ENCODE results near the gene CLEC12A.
"Not testable (repeated sequence)": the region's sequence is repeated elsewhere in the genome, so short reads cannot be mapped to it uniquely, and the experiment has no call there.

CLEC12A gene

DNA sequence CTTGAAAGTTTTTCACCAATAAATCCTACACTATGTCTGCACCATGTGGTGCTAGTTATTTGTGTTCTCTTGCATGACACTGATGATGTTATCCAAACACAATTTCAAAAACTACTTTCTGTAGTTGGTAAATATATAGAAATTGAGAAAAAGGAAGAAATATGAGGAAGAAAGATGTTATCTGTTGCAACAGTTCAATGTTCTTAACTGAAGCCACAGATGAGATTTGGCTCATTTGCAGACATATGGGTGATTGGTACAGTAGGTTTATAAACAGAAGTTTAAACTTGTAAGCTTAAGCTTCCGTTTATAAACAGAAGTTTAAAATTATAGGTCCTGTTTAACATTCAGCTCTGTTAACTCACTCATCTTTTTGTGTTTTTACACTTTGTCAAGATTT lies at the start of gene CLEC12A:
TSS of gene CLEC12A (plus strand) at position 229 of the 400 bp plus-strand sequence. CDS start 188 bp downstream, outside the sequence.
- no peak for DNase-seq (ENCODE audit: low read depth, low spot score)

- no peak for DNase-seq (ENCODE audit: low read depth, low spot score)
Observed at GRCh38 chr12:9922429-9922828, 48.8 kb upstream of the CLEC12A start.

DNA sequence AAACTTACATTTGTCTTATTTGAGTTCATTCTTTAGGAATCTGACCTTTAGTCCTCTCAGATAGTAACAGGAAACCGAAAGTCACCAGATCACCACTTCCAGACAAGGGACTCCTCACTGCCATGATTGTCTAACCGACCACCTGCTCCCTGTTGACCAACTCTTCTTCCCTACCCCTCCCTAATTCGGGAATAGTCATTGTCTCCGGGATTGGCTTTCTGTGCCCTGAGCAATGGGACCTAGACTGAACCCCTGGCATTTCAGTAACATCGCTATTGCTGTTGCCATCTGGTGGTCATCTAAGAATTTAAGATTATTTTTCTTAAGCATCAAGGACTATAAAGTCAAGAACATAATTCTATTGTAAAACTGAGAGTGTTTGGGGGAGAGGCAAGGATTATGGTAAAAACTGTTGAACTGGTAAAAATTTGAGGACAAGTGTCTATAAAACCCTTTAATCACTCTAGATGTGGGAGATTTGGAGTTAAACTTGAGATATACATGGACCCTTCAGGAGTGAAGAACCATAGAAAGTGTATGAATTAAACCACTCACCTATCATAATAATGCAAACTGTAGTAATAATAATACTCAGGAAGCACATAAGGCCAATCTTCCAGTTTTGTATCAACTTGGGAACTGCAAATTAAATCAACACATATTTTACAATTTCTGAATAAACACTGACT lies 45.4 kb upstream of the CLEC12A start:
- DNase-seq (ENCODE audit: low read depth, low spot score) = no peak

- DNase-seq (ENCODE audit: low read depth, low spot score) = no peak
Observed at GRCh38 chr12:9926876-9927275, 44.3 kb upstream of the CLEC12A start.

DNA sequence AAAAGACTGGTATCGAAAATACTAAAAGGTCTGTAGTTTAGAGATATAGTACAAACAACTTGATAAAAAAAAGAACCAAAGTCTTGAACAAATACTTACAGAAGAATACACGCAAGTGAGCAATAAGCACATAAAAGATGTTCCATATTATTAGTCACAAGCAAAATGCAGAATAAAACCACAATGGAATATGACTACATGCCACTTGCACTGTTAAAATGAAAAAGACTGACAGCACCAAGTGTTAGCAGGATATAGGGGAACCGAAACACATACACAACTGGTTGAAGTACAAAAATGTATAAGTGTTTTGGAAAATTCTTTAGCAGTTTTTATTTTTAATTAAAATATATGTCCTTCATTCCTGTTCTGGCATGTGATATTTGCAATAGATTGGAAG lies 42.6 kb upstream of the CLEC12A start:
- no peak for DNase-seq (ENCODE audit: low read depth, low spot score)

DNA sequence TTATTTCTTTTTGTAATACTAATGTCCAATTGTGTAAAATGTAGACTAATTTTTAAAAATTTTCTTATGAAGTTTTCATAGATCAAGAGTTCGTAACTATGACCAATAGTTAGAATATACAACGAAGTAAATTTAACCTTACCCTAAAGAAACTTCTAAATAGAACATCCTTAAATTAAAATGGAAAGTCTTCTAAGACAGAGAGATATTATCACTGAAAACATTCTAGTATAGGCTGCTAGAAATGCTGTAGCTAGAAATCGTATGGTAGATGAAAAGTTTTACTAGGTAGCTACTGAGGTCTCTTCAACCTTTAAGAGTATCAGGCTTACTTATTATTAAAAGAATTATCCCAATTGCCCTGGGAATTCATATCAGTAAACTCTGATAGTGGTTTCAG lies 40.0 kb upstream of the CLEC12A start:
- no peak for DNase-seq (ENCODE audit: low read depth, low spot score)

GRCh38 chr12:9932270-9932669 lies 38.9 kb upstream of the CLEC12A start, which contains the start of gene CLEC2A:
Gene CLEC2A (minus strand): TSS chr12:9932370. CDS start chr12:9932329, 41 bp downstream.
- no peak for DNase-seq (ENCODE audit: low read depth, low spot score)

- no peak for DNase-seq (ENCODE audit: low read depth, low spot score)
Observed at GRCh38 chr12:9933958-9934357, 37.3 kb upstream of the CLEC12A start.

DNA sequence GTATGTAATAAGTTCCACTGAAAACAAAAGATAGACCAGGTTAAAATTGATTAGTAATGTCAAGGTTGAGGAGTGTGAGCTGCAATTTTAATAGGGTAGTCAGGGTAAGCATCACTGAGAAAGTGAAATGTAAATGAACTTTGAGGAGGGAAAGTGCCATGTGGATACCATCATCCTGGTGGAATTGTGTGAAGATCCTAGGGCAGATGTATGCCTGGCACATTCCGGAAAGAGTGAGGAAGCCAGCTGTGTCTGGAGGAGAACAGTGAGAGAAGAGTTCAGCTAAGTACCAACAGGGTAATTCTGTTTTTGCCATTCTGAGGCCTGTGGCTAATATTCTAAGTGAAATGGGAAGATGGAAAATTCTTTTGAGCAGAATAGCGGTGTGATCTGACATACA lies 36.2 kb upstream of the CLEC12A start:
- DNase-seq (ENCODE audit: low read depth, low spot score) = no peak

DNA sequence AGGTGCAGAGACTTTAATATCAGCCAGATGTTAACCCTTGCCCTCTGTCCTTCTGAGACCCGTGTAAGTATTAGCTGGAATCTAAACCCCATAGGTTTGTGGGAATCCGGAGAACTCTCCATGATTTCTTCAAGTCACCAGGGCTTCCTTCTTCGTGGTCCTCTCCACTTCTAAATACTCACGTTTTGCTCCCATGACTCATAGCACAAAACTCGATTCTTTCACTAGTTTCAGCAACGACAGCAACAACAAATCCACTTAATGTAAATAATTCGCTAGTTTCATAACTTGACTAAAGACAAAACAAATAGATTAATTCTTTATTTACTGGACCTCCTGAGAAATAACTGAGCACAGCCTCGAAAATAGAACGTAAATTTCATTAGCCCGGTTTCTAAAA lies 34.6 kb upstream of the CLEC12A start:
- no peak for DNase-seq (ENCODE audit: low read depth, low spot score)

DNA sequence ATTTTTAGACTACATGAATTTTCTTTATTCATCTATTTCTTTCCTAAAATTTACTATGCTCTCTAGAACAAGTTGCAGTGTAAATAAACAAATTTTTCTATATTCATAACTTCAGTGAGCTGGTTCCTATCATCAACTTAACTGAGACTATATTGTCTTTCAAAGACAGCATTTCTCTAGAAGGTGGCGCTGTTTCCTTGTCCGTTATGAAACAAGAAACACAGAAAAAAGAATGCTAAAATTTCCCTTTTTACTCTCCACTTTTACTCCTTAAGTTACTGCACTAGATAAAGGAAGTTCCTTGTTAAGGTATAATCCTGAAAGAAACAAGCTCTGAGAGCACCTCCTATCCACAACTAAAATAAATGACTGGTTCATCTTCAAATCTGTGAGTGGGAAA lies 30.8 kb upstream of the CLEC12A start:
- DNase-seq (ENCODE audit: low read depth, low spot score) = no peak

- DNase-seq (ENCODE audit: low read depth, low spot score) = no peak
Observed at GRCh38 chr12:9941838-9942237, 29.4 kb upstream of the CLEC12A start.

GRCh38 chr12:9943240-9943639 lies 28.0 kb upstream of the CLEC12A start:
- DNase-seq (ENCODE audit: low read depth, low spot score) = no peak

GRCh38 chr12:9944391-9944790 lies 26.8 kb upstream of the CLEC12A start:
- no peak for DNase-seq (ENCODE audit: low read depth, low spot score)

DNA sequence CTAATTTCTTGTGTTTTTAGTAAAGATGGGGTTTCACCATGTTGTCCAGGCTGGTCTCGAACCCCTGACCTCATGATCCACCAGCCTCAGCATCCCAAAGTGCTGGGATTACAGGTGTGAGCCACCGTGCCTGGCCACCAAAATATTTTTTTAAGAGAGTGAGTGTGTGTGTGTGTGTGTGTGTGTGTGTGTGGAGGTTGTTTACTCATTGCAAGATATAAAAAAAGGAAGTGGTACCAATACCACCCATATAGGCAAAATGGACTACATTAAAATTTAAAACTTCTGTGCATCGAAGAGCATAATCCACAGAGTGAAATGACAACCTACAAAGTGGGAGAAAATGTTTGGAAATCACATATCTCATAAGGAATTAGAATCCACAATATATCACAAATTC lies 23.5 kb upstream of the CLEC12A start:
- DNase-seq (ENCODE audit: low read depth, low spot score) = no peak

- no peak for DNase-seq (ENCODE audit: low read depth, low spot score)
Observed at GRCh38 chr12:9948606-9949296, 22.5 kb upstream of the CLEC12A start.

GRCh38 chr12:9951026-9951675 lies 20.1 kb upstream of the CLEC12A start:
- no peak for DNase-seq (ENCODE audit: low read depth, low spot score)

- not testable (repeated sequence) for DNase-seq (ENCODE audit: low read depth, low spot score)
Observed at GRCh38 chr12:9952954-9953729, 18.1 kb upstream of the CLEC12A start.

- no peak for DNase-seq (ENCODE audit: low read depth, low spot score)
Observed at GRCh38 chr12:9957834-9958233, 13.4 kb upstream of the CLEC12A start.

DNA sequence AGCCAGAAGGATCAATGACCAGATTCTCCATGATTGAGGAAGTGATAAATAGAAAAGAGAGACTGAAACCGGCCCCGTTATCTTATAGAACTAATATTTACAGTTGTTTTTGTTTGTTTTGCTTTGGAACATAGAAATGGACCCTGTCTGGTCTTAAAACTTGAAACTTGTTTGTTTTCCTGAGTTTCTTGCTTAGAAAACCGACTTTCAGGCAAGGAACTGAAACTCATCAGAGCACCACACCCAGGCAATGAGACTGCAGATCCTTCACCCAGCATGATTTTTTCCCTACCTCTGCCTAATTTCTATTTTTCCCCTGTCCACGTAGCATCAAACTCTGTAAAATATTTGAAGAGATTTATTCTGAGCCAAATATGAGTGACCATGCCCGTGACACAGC lies 10.6 kb upstream of the CLEC12A start:
- DNase-seq (ENCODE audit: low read depth, low spot score) = no peak

DNA sequence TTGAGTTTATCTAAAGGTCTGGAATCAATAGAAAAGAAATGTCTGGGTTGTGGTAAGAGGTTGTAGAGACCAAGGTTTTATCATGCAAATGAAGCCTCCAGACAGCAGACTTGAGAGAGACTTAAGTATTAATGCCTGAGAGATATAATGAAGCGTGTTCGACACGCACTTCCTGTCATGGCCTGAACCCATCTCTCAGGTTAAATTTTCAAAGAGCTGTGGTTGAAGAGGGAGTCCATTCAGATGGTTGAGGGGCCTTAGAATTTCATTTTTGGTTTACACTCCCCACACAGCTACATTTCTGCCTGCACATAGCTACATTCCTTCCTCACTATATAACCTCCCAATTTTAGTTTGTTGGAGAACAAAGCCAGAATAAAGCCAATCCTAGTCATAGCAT lies 10.1 kb upstream of the CLEC12A start:
- DNase-seq (ENCODE audit: low read depth, low spot score) = no peak

DNA sequence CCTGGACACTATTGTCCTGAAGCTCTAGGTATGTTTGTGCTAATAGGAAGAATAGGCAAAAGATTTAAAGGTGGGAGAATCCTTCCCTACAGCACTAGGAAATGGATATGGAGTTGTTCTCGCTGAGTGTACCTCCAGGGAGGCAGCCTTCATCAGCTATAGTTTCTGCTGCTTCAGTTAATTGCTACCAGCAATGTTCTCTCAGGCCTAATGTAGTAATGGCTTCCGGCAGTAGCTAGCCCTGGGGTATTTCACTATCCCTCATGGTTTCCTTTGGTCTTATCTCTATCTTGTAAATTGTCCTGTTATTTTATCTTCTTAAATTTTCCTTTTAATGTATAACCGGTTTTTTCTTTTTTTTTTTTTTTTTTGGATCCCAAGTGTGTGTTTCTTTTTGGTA lies 9.3 kb upstream of the CLEC12A start:
- no peak for DNase-seq (ENCODE audit: low read depth, low spot score)

All from activated CD4-positive, CD25-positive, alpha-beta regulatory T cell treated with anti-CD3 and anti-CD28 coated beads, Interleukin-2, amount 50 U/mL, for 16 hours (primary cell).